Upper lobe of left lung (tissue), 6 donors: ENCODE results near the gene DNAH17. TPM values are rescaled to one million over a fixed set of nuclear protein-coding genes. Genes with fewer than 3 reads are reported as not detected.

Source experiments
- ATAC-seq, 2 donors: fragments of 200-7000 bp; cut with Tn5 transposase; one replicate each; pipeline ENCODE4 v1.9.1; 2022; ENCODE audit warnings: mild to moderate bottlenecking in 2 of 2, moderate library complexity in 2 of 2; ENCODE audit not compliant: low FRiP score in 2 of 2
- DNase-seq, 2 donors: peaks; one replicate each; pipeline ENCODE4 v3.0.0-alpha.2; 2019 to 2020
- H3K27ac ChIP-seq, 4 donors: fragments of 200-600 bp; sonication (generic); one replicate each; pipeline ENCODE4 v1.5.1; 2016 to 2019
- H3K27me3 ChIP-seq, 4 donors: fragments of 200-600 bp; sonication (generic); one replicate each; pipeline ENCODE4 v1.5.1; 2017 to 2019
- H3K36me3 ChIP-seq, 4 donors: fragments of 200-600 bp; sonication (generic); one replicate each; pipeline ENCODE4 v1.5.1; 2016 to 2019
- H3K4me1 ChIP-seq, 4 donors: fragments of 200-600 bp; sonication (generic); one replicate each; pipeline ENCODE4 v1.5.1; 2018 to 2019
- H3K4me3 ChIP-seq, 4 donors: fragments of 200-600 bp; sonication (generic); one replicate each; pipeline ENCODE4 v1.5.1; 2017 to 2019; ENCODE audit warnings: mild to moderate bottlenecking in 2 of 4, moderate library complexity in 1 of 4
- H3K9me3 ChIP-seq, 4 donors: fragments of 200-600 bp; sonication (generic); one replicate each; pipeline ENCODE4 v1.5.1; 2018 to 2019
- CTCF ChIP-seq, 6 experiments: fragments of 450-650 bp in 4 of 6; fragments of 200-600 bp in 2 of 6; sonication (generic) in 2 of 6; IDR thresholded peaks; one replicate each; pipeline ENCODE4 v1.5.1; 2016 to 2019; ENCODE audit warnings: antibody characterized with exemption in 6 of 6
- EP300 ChIP-seq, 4 donors: sonication (generic); formaldehyde crosslinking; IDR thresholded peaks; one replicate each; pipeline ENCODE4 v1.5.1; 2017; ENCODE audit warnings: antibody characterized with exemption in 4 of 4, control low read depth in 2 of 4
- POLR2A ChIP-seq, 4 donors: fragments of 450-650 bp; IDR thresholded peaks; one replicate each; pipeline ENCODE4 v1.5.1; 2016 to 2017; ENCODE audit warnings: antibody characterized with exemption in 4 of 4, mild to moderate bottlenecking in 2 of 4
- POLR2AphosphoS5 ChIP-seq, 2 donors: sonication (generic); formaldehyde crosslinking; IDR thresholded peaks; one replicate each; pipeline ENCODE4 v1.5.1; 2017; ENCODE audit warnings: antibody characterized with exemption in 2 of 2
- WGBS, 2 donors: methylation state at CpG; one replicate each; pipeline ENCODE4 v1.1.5; 2017 to 2018; 5-methylcytosine and 5-hydroxymethylcytosine counted together
- total RNA-seq, 6 donors: library from RNA; depleted of rRNA in 4 of 6; stranded (reverse); fragments of >200 nt in 4 of 6; gene quantifications; one replicate each; pipeline versions ENCODE4 v1.1.0 to v1.2.1, GENCODE V29; 2016 to 2021
- donor health status: DM: no; HTN: no; CAD: no; lungs with moderate emphysema.
- donor health status: DM: no; HTN: yes; CAD: no; lungs with severe emphysema.

DNAH17 gene
- total RNA-seq, 6 donors from 2014 or later, result 2.0 to 21.0 (median 3.7) TPM

GRCh38 chr17:78535273-78536197 lies 41.7 kb downstream of the DNAH17 start:
- no peaks in the 10 kb centered on the region for H3K9me3 ChIP-seq
- H3K27me3 ChIP-seq, result no peaks in the 10 kb centered on the region
- H3K27ac ChIP-seq, result peak overlapping the region; percentile 13 to 68 (median 60)
- 38 to 40% methylated on average over 19 of the region's 19 CpGs for WGBS, 2 donors
- H3K36me3 ChIP-seq, result no peaks in the 10 kb centered on the region
- no peak overlapping the region for H3K4me3 ChIP-seq
- peaks cover 14 to 21% (median 19%) of the 10 kb centered on the region in 4 donors for H3K4me1 ChIP-seq
- DNase-seq, result no peak
- TF ChIP-seq CTCF (IDR thresholded peaks at IDR 0.05) (no peak), POLR2AphosphoS5 (IDR thresholded peaks at IDR 0.05) (no peak), POLR2A (IDR thresholded peaks at IDR 0.05) (no peak), EP300 (IDR thresholded peaks at IDR 0.05) (no peak)
- ATAC-seq, result peak in 1 of 2 donors; percentile 21

GRCh38 chr17:78534492-78535272 lies 42.5 kb downstream of the DNAH17 start:
- no peaks in the 10 kb centered on the region for H3K27me3 ChIP-seq
- H3K4me3 ChIP-seq, result no peak overlapping the region
- H3K36me3 ChIP-seq, result no peaks in the 10 kb centered on the region
- DNase-seq, result peak in 1 of 2 donors; percentile 84
- TF ChIP-seq CTCF (IDR thresholded peaks at IDR 0.05), result no peak
- TF ChIP-seq POLR2AphosphoS5 (IDR thresholded peaks at IDR 0.05), result no peak
- no peak for TF ChIP-seq EP300 (IDR thresholded peaks at IDR 0.05)
- TF ChIP-seq POLR2A (IDR thresholded peaks at IDR 0.05), result no peak
- WGBS, 2 donors, result 50 to 100% methylated on average over 1 to 5 of the region's 6 CpGs
- H3K27ac ChIP-seq, result peak overlapping the region; percentile 19 to 66 (median 55)
- H3K4me1 ChIP-seq, result peaks cover 14 to 28% (median 23%) of the 10 kb centered on the region in 4 donors
- H3K9me3 ChIP-seq, result no peaks in the 10 kb centered on the region
- peak; percentile 54 to 89 for ATAC-seq

GRCh38 chr17:78532922-78533640 lies 44.1 kb downstream of the DNAH17 start:
- Histone ChIP-seq H3K36me3 (no peaks in the 10 kb centered on the region), H3K9me3 (no peaks in the 10 kb centered on the region), H3K4me3 (no peak overlapping the region), H3K27me3 (no peaks in the 10 kb centered on the region), H3K4me1 (peaks cover 14 to 36% (median 23%) of the 10 kb centered on the region in 4 donors), H3K27ac (no peak overlapping the region)
- 85 to 90% methylated on average over 19 of the region's 19 CpGs for WGBS, 2 donors
- no peak for ATAC-seq
- no peak for TF ChIP-seq EP300 (IDR thresholded peaks at IDR 0.05)
- no peak for TF ChIP-seq POLR2A (IDR thresholded peaks at IDR 0.05)
- no peak for TF ChIP-seq POLR2AphosphoS5 (IDR thresholded peaks at IDR 0.05)
- no peak for TF ChIP-seq CTCF (IDR thresholded peaks at IDR 0.05)
- DNase-seq, result no peak

GRCh38 chr17:78532311-78532710 lies 44.9 kb downstream of the DNAH17 start:
- no peak overlapping the region for H3K4me3 ChIP-seq
- no peaks in the 10 kb centered on the region for H3K9me3 ChIP-seq
- H3K4me1 ChIP-seq, result peaks cover 14 to 36% (median 23%) of the 10 kb centered on the region in 4 donors
- 91 to 100% methylated on average over 1 to 5 of the region's 5 CpGs for WGBS, 2 donors
- H3K27ac ChIP-seq, result no peak overlapping the region
- H3K27me3 ChIP-seq, result no peaks in the 10 kb centered on the region
- TF ChIP-seq POLR2AphosphoS5 (IDR thresholded peaks at IDR 0.05) (no peak), EP300 (IDR thresholded peaks at IDR 0.05) (no peak), POLR2A (IDR thresholded peaks at IDR 0.05) (no peak), CTCF (IDR thresholded peaks at IDR 0.05) (no peak)
- no peak for ATAC-seq
- no peaks in the 10 kb centered on the region for H3K36me3 ChIP-seq
- DNase-seq, result no peak
